Measurements from ENCODE around the gene MSL2. TPM values are rescaled to one million over a fixed set of nuclear protein-coding genes. Genes with fewer than 3 reads are reported as not detected.

MSL2 gene
- polyA plus RNA-seq, 1 donor (not counting 4 experiments of a cell fraction or from before 2014, with no cell fraction given), result 9.5 TPM

GRCh38 chr3:136189859-136190617 is 6.1 kb downstream of the MSL2 start:
- H3K36me3 ChIP-seq (ENCODE audit: control insufficient read depth in 2 of 2, extremely low read depth in 1 of 2, insufficient read depth in 2 of 2, low read length in 2 of 2), result no peaks in the 10 kb centered on the region
- DNase-seq (ENCODE audit: low read depth, low spot score) (no peak), FAIRE-seq (no peak)
- peaks cover 100% of the 10 kb centered on the region for H3K79me2 ChIP-seq (ENCODE audit: control insufficient read depth, insufficient read depth, low read length)
- peaks cover 30% of the 10 kb centered on the region for H3K4me1 ChIP-seq (ENCODE audit: control insufficient read depth, extremely low read depth, insufficient read depth, low read length)
- no peak overlapping the region for H3K27ac ChIP-seq (ENCODE audit: control insufficient read depth, insufficient read depth, low read length)
- no peak overlapping the region for H3K9ac ChIP-seq (ENCODE audit: control insufficient read depth, extremely low read depth, insufficient read depth, low read length)
- H4K20me1 ChIP-seq (ENCODE audit: control insufficient read depth, extremely low read depth, insufficient read depth, low read length), result peaks cover 37% of the 10 kb centered on the region
- dilution Hi-C loops (cut with MboI; ENCODE audit: extremely low pct_ligation_motif_present, low sequenced_read_pairs), result loop anchor here (25.0 kb wide), 1 partner anchor 147 kb away; no protein-coding TSS in a partner anchor
- TF ChIP-seq EZH2 (IDR thresholded peaks at IDR 0.05; ENCODE audit: low read length), result no peak
- no peak for TF ChIP-seq CTCF (optimal IDR thresholded peaks at IDR 0.05 in 1 of 3, IDR thresholded peaks at IDR 0.05 in 1 of 3, conservative IDR thresholded peaks at IDR 0.05 in 1 of 3; ENCODE audit: extremely low read depth in 1 of 3, insufficient read depth in 2 of 3, low read length in 3 of 3)
- H3K4me2 ChIP-seq (ENCODE audit: control insufficient read depth, extremely low read depth, insufficient read depth, low read depth, low read length), result no peak overlapping the region
- H3K27me3 ChIP-seq (ENCODE audit: control insufficient read depth, extremely low read depth, insufficient read depth, low read length), result no peaks in the 10 kb centered on the region
- H3K4me3 ChIP-seq (ENCODE audit: control insufficient read depth in 2 of 3, extremely low read depth in 1 of 3, insufficient read depth in 2 of 3, low read depth in 1 of 3, low read length in 3 of 3), result no peak overlapping the region
- no peaks in the 10 kb centered on the region for H3K9me3 ChIP-seq (ENCODE audit: control insufficient read depth, low read depth, low read length)
- peaks cover 3% of the 10 kb centered on the region for H3K9me1 ChIP-seq (ENCODE audit: control insufficient read depth, extremely low read depth, insufficient read depth, low read length)
- no peak overlapping the region for H2AFZ ChIP-seq (ENCODE audit: control insufficient read depth, low read length)

GRCh38 chr3:136189043-136189442 is 7.1 kb downstream of the MSL2 start:
- no peak overlapping the region for H3K4me3 ChIP-seq (ENCODE audit: control insufficient read depth in 2 of 3, extremely low read depth in 1 of 3, insufficient read depth in 2 of 3, low read depth in 1 of 3, low read length in 3 of 3)
- no peak overlapping the region for H3K9ac ChIP-seq (ENCODE audit: control insufficient read depth, extremely low read depth, insufficient read depth, low read length)
- H3K36me3 ChIP-seq (ENCODE audit: control insufficient read depth in 2 of 2, extremely low read depth in 1 of 2, insufficient read depth in 2 of 2, low read length in 2 of 2), result no peaks in the 10 kb centered on the region
- dilution Hi-C loops (cut with MboI; ENCODE audit: extremely low pct_ligation_motif_present, low sequenced_read_pairs), result loop anchor here (25.0 kb wide), 1 partner anchor 148 kb away; no protein-coding TSS in a partner anchor
- DNase-seq (ENCODE audit: low read depth, low spot score), result no peak
- peaks cover 3% of the 10 kb centered on the region for H3K9me1 ChIP-seq (ENCODE audit: control insufficient read depth, extremely low read depth, insufficient read depth, low read length)
- no peak for FAIRE-seq
- no peak overlapping the region for H2AFZ ChIP-seq (ENCODE audit: control insufficient read depth, low read length)
- no peak for TF ChIP-seq EZH2 (IDR thresholded peaks at IDR 0.05; ENCODE audit: low read length)
- no peak for TF ChIP-seq CTCF (optimal IDR thresholded peaks at IDR 0.05 in 1 of 3, IDR thresholded peaks at IDR 0.05 in 1 of 3, conservative IDR thresholded peaks at IDR 0.05 in 1 of 3; ENCODE audit: extremely low read depth in 1 of 3, insufficient read depth in 2 of 3, low read length in 3 of 3)
- no peaks in the 10 kb centered on the region for H3K27me3 ChIP-seq (ENCODE audit: control insufficient read depth, extremely low read depth, insufficient read depth, low read length)
- H3K4me2 ChIP-seq (ENCODE audit: control insufficient read depth, extremely low read depth, insufficient read depth, low read depth, low read length), result no peak overlapping the region
- peaks cover 38% of the 10 kb centered on the region for H4K20me1 ChIP-seq (ENCODE audit: control insufficient read depth, extremely low read depth, insufficient read depth, low read length)
- H3K79me2 ChIP-seq (ENCODE audit: control insufficient read depth, insufficient read depth, low read length), result peaks cover 100% of the 10 kb centered on the region
- H3K4me1 ChIP-seq (ENCODE audit: control insufficient read depth, extremely low read depth, insufficient read depth, low read length), result peaks cover 30% of the 10 kb centered on the region
- no peak overlapping the region for H3K27ac ChIP-seq (ENCODE audit: control insufficient read depth, insufficient read depth, low read length)
- H3K9me3 ChIP-seq (ENCODE audit: control insufficient read depth, low read depth, low read length), result no peaks in the 10 kb centered on the region

All from keratinocyte (primary cell).